ENCODE results near the gene EIF3L.

DNA sequence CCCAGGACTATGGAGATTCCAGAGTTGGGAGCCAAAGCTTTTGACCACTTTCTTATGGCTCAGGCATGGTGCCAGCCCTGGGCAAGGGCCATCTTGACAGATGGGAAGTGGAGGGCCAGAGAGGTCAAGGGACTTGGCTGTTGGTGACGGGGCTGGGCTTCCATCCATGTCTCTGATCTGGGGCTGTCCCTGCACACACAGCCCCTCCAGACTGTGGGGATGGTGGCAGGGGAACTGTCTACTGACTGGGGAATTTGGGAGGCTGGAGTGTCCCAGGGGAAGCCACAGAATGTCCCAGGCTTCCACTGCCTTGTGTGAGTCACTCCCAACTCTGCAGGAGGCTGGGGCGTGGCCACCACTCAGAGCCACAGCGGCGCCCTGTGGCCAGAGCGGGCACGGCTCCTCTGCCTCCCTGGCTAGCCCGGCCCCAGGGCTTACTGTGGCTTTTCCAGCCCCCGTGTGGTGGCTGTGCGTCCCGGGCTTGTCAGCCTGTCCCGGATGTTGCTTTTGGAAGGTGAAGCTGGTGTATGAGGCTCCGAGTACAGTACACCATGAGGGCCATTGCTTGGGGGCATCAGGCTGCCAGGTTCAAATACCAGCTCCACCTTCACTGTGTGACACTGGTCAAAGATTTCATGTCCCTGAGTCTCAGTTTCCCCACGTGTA is 84.6 kb downstream of the EIF3L start:
- TF ChIP-seq, protein P1, sequence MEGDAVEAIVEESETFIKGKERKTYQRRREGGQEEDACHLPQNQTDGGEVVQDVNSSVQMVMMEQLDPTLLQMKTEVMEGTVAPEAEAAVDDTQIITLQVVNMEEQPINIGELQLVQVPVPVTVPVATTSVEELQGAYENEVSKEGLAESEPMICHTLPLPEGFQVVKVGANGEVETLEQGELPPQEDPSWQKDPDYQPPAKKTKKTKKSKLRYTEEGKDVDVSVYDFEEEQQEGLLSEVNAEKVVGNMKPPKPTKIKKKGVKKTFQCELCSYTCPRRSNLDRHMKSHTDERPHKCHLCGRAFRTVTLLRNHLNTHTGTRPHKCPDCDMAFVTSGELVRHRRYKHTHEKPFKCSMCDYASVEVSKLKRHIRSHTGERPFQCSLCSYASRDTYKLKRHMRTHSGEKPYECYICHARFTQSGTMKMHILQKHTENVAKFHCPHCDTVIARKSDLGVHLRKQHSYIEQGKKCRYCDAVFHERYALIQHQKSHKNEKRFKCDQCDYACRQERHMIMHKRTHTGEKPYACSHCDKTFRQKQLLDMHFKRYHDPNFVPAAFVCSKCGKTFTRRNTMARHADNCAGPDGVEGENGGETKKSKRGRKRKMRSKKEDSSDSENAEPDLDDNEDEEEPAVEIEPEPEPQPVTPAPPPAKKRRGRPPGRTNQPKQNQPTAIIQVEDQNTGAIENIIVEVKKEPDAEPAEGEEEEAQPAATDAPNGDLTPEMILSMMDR (conservative IDR thresholded peaks at IDR 0.05): peak; percentile 97
- no peak for TF ChIP-seq EZH2 (IDR thresholded peaks at IDR 0.05; ENCODE audit: low read depth)

Measured in PC-9 (cell line).